ENCODE results near the gene MAEA.

The MAEA gene

GRCh38 chr4:1383728-1384591 is 94.3 kb downstream of the MAEA start:
- no peak overlapping the region for H3K27ac ChIP-seq (ENCODE audit: low read length)
- H3K9me3 ChIP-seq (ENCODE audit: control insufficient read depth in 1 of 2, low read length in 2 of 2): peaks cover 7% of the 10 kb centered on the region in 2 donors
- peaks cover 6 to 74% of the 10 kb centered on the region in 2 donors for H3K36me3 ChIP-seq (ENCODE audit: control insufficient read depth in 1 of 2, insufficient read depth in 2 of 2, low read length in 2 of 2)
- no peaks in the 10 kb centered on the region for H3K4me1 ChIP-seq (ENCODE audit: control insufficient read depth in 1 of 2, insufficient read depth in 2 of 2, low read length in 2 of 2)
- no peaks in the 10 kb centered on the region for H3K27me3 ChIP-seq (ENCODE audit: low read depth, low read length)
- H3K4me3 ChIP-seq (ENCODE audit: low read depth in 1 of 2, low read length in 2 of 2): no peak overlapping the region

GRCh38 chr4:1384675-1385372 is 95.1 kb downstream of the MAEA start:
- Histone ChIP-seq H3K4me3 (ENCODE audit: low read depth in 1 of 2, low read length in 2 of 2) (no peak overlapping the region), H3K4me1 (ENCODE audit: control insufficient read depth in 1 of 2, insufficient read depth in 2 of 2, low read length in 2 of 2) (no peaks in the 10 kb centered on the region), H3K36me3 (ENCODE audit: control insufficient read depth in 1 of 2, insufficient read depth in 2 of 2, low read length in 2 of 2) (peaks cover 6 to 81% of the 10 kb centered on the region in 2 donors), H3K27me3 (ENCODE audit: low read depth, low read length) (no peaks in the 10 kb centered on the region), H3K9me3 (ENCODE audit: control insufficient read depth in 1 of 2, low read length in 2 of 2) (peaks cover 7% of the 10 kb centered on the region in 2 donors), H3K27ac (ENCODE audit: low read length) (no peak overlapping the region)

- Histone ChIP-seq H3K4me3 (ENCODE audit: low read depth in 1 of 2, low read length in 2 of 2) (no peak overlapping the region), H3K9me3 (ENCODE audit: control insufficient read depth in 1 of 2, low read length in 2 of 2) (peaks cover 7% of the 10 kb centered on the region in 2 donors), H3K27me3 (ENCODE audit: low read depth, low read length) (no peaks in the 10 kb centered on the region), H3K4me1 (ENCODE audit: control insufficient read depth in 1 of 2, insufficient read depth in 2 of 2, low read length in 2 of 2) (no peaks in the 10 kb centered on the region), H3K36me3 (ENCODE audit: control insufficient read depth in 1 of 2, insufficient read depth in 2 of 2, low read length in 2 of 2) (peaks cover 6 to 75% of the 10 kb centered on the region in 2 donors), H3K27ac (ENCODE audit: low read length) (no peak overlapping the region)
Observed at GRCh38 chr4:1385373-1386340, 96.0 kb downstream of the MAEA start.
